Measurements from ENCODE around the gene SLC9A3.

The SLC9A3 gene

DNA sequence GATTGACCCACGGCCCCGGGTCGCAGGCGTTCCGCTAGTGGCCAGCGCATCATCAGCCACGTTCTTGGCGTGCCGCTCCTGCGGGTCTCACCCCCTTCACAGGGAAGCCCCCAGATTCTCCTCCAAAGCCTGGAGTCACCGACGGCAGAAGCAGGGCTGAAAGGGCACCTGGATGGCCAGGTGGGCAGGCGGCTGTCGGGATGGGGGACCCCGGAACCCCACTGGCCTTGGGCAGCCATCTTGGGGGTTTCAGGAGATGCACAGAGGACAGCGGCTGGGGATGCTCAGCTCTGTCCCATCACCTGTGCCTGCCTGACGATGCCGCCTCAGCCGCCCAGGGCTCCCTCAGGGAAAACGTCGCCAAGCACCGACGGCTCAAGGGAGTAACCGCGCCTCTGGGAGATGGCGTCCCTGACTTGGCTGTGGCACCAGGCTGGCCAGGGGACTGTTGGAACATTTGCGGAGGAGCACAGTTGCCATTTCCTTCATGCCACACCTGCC is 14.1 kb upstream of the SLC9A3 start:
- DNase-seq: no peak

GRCh38 chr5:537621-538071 is 13.4 kb upstream of the SLC9A3 start:
- no peak for DNase-seq

GRCh38 chr5:537098-537497 is 12.8 kb upstream of the SLC9A3 start:
- DNase-seq: no peak

GRCh38 chr5:535846-536698 is 11.8 kb upstream of the SLC9A3 start:
- peak; percentile 6 for DNase-seq

DNA sequence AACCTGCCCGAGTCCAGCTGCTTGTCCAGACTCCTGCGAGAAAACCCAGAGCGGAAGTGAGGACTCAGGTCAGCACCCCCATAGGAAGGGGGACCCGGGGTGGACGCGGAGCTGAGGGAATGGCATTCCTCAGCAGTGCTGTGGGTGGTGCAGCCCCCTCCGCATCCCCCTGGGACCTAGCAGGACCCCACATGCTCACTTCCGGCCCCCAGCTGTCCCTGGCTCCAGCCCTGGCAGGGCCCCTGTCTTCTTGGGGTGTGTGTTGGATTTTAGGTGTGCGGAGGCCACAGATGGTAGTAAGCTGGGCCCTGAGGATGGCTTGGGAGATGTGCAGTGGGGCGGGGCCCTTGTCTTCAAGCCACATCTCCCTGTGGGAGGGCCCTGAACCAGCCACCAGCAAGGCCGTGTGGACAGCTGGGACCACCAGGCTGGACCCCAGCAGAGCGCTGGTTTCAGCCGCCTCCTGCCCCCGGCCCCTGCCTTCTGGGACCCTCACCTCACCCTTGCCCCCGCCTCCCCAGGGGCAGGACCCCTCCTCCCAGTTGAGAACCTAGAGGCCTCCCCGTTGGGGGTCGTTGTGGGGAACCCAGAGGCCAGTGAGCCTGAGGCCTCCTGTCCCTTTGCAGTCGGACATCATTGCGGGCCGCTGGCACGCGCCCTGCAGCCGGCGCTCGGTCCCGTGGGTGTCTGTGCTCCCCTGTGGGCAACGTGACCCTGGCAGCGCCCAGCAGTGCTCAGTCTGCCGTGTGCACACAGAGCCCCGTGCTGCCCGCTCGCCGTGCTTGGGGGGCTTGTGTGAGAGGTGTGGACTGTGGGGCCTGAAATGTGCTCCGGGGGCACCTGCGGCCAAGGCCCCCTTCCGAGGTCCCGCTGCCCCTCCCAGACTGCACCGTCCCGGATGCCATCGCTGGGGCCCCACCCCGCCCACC is 10.8 kb upstream of the SLC9A3 start:
- no peak for DNase-seq

DNA sequence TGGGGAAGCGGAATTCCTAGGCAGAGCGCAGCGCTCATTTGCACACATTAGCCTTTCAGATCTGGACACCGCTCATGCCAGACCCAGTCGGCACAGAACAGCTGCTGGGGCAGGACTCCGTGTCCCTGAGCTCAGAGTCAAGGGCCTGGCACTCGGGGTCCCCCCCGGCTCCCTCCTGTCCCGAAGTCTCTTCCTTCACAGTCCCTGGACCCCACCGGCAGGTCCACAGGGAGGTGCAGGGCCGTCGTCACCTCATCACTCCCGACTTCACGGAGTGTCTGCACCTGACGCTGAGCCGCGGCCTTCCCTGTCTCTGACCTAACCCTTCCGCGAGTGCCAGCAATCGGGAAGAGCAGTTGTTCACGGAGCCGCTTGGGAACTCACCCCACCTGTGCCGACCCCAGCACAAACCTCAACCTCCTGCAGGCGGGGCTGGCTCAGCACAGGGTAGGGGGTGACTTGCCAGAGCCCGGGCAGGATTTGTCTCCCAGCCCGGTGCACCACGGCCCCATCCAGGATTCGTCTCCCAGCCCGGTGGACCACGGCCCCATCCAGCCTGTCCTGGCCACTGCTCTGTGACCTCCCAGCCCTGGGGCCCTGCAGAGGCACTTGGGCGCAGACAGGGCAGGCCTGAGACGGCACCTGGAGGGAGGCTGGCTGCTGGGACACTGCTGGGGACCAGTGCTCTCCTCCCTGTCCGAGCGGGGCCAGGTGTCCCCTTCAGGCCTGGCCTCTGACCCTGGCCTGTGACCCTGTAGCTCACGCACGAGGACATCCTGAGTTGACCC is 9.9 kb upstream of the SLC9A3 start:
- no peak for DNase-seq

GRCh38 chr5:533243-533954 is 9.2 kb upstream of the SLC9A3 start:
- no peak for DNase-seq

DNA sequence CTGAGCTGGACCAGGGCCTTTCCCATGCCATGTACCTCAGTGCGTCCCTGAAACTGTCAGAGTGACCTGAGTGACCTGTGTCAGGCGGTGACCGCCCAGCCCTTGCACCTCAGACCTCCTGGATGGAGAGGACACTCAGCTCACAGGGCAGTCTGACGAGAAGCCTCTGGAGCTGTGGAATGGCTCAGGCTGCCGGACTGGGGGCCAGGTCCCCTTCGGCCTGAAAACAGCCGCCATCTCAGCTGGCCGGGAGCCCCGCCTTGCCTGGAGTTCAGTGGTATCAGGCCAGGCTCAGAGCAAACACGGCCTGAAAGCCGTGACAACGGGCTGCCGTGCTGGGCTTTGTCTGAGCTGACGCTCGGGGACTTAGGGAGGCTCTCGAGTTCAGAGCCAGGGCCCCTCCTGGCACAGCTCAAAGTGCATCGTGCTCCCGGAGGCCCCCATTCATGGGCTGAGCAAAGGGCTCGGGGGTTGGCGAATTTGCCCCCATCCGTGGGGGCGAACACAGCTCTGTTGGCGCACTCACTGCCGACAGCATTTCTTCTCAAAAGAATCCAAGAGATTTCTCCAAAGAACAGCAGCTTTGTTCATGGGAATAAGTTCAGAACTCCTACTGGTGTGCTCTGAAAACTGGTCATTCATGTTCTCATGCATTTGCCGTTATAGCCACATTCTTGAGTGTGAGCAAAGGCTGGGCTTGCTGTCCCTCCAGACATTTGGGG is 8.4 kb upstream of the SLC9A3 start:
- no peak for DNase-seq

DNA sequence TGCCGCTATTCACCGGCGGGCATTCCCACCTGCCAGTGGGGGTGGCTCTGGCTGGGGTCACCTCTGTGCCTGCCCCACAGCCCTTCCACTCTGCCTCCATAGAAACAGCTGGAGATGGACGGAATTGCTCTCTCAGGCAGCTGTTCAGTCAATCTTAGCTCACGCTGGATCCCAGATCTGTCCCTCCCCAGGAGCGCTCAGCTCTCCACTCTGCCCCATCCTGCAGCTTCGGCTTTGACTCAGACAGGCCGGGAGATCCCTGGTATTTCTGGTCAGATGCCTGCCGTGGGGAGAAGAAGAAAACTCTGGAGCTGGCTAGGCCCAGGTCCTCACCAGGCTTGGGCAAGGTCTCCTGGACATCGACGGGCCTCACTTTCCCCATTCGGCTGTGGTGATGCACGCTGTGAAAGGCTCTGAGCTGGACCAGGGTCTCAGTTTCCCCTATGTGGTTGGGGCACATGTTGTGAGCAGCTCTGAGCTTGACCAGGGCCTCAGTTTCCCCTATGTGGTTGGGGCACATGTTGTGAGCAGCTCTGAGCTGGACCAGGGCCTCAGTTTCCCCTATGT is 7.6 kb upstream of the SLC9A3 start:
- DNase-seq: no peak

DNA sequence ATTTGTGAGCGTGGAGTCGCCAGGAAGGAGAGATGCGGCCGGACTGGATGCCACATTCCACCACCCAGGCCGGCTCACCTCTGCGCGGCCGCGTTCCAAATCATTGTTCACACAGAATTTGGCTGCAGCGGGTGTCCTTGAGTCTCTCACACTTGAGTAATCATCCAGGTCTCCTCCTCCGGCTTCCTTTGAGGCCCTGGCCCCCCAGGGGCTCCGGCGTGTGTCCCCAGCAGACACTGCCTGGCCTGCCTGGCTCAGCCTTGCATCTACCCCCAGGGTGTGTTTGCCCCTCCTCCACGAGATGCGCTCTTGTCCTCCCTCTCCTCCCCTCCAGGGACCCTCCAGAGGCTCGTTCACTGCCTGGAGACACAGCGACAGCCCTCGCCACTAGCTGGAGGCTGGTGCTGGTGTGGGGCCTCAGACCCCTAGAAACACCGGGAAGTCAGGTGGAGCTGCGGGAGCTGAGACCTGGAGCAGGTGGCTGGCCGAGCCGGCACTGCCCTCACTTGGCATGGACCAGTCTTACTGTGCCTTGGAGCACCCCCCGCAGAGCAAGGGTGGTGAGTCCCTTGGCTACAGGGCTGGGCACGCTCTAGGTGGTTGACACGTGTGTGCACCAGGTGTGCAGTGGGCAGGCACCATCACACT is 7.0 kb upstream of the SLC9A3 start:
- no peak for DNase-seq

DNA sequence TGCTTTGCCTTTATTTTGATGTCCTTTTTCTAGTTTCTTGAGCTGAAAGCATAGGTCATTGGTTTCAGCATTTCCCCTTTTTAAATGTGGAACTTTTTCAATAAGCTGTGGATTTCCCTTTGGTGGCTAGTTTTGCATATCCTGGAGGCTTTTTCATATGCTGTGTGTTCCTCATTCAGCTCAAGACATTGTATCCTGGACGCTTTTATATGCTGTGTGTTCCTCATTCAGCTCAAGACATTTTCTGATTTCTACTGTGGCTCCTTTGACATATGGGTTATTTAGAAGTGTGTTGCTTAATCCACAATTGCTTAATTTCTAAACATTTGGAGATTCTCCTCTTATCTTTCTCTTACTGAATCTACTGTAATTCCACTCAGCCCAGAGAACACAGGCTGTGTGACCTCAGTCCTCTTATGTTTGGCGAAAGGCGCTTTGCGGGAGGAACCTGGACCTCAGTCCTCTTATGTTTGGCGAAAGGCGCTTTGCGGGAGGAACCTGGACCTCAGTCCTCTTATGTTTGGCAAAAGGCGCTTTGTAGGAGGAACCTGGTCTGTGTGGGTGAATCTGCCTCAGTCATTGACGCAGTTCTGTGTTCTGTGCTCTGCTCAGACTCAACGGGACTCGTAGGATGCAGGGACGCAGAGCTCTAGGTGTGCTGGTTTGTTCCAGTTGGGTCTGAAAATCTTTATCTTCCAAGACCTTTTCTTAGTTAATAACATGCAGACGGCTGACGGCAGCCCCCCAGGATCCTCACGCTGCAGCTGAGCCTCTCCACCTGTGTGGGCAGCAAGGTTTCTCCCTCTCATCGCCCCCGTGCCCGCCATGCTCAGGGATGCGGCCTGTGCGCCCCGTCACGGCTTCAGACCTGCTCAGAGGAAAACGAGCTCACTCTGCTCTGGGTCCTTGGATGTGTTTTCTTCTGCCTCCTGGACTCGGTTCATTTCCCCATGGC is 6.0 kb upstream of the SLC9A3 start:
- no peak for DNase-seq

GRCh38 chr5:528629-529511 is 4.6 kb upstream of the SLC9A3 start:
- no peak for DNase-seq

- DNase-seq: no peak
Measured at GRCh38 chr5:527646-528628, 3.7 kb upstream of the SLC9A3 start.

- DNase-seq: no peak
Measured at GRCh38 chr5:526456-527088, 2.3 kb upstream of the SLC9A3 start.

GRCh38 chr5:525916-526315 is 1.7 kb upstream of the SLC9A3 start:
- no peak for DNase-seq

DNA sequence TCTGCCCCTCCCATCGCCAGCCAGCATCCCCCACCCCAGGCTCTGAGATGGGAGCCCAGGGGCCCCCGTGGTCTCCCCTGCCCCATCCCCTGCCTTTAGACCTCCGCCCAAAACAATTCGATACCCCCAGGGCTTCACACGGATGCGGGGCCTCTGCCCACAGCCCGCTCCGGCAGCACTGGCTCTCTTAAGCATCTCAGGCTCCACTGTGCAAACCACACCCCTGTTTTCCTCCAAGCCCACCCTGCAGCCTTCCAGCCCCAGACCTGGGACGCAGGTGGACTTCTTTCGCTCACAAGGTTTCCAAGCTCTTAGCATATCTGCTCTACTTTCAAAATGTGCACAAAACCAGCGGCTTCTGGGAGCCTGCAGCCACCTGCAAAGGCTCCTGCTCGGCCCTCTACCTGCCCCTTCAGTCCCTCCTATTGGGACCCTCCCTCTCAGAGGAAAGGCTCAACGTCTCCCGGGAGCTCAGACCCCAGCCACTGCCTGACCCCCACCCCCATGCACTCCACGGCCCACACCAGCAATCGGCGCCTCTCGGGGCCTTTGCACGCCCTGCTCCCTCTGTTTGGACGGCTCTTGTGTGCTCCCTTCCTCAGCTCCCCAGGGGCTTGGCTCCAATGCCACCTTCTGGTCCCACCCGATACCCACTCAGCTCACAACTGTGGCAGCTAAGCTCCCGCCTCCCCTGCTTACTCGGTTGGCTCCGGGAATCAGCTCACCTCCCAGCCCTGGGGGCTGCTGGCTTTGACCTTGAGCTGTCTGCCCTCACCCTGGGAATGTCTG is 918 bp upstream of the SLC9A3 start:
- DNase-seq: no peak

All from RPMI8226 (cell line).